Hepatocyte (in vitro differentiated cells): ENCODE measurements around the gene ATXN10. TPM values are rescaled to one million over a fixed set of nuclear protein-coding genes. Genes with fewer than 3 reads are reported as not detected.
A peak's percentile ranks its signal among the peaks of the same experiment; 100 is the strongest.

Experiments
- DNase-seq: peaks from one replicate; pipeline ENCODE4 v3.0.0-alpha.2; 2016; ENCODE audit warnings: low spot score
- H2AFZ ChIP-seq: fragments of 200-600 bp; sonication (generic); 2 replicates; pipeline ENCODE4 v1.6.0; 2016; ENCODE audit warnings: antibody characterized with exemption, mild to moderate bottlenecking
- H3K27ac ChIP-seq: fragments of 200-600 bp; sonication (generic); 2 replicates; pipeline ENCODE4 v1.5.1; 2016; ENCODE audit warnings: mild to moderate bottlenecking
- H3K27me3 ChIP-seq: fragments of 200-600 bp; sonication (generic); 2 replicates; pipeline ENCODE4 v1.6.1; 2016
- H3K36me3 ChIP-seq: fragments of 200-600 bp; sonication (generic); replicated peaks from 2 replicates; pipeline ENCODE4 v1.5.1; 2016; ENCODE audit warnings: low read depth; ENCODE audit not compliant: insufficient read depth
- H3K4me1 ChIP-seq: fragments of 200-600 bp; sonication (generic); 2 replicates; pipeline ENCODE4 v1.5.1; 2016; ENCODE audit warnings: mild to moderate bottlenecking, moderate library complexity; ENCODE audit not compliant: insufficient read depth
- H3K4me2 ChIP-seq: fragments of 200-600 bp; sonication (generic); 2 replicates; pipeline ENCODE4 v1.6.0; 2016
- H3K4me3 ChIP-seq: fragments of 200-600 bp; sonication (generic); 2 replicates; pipeline ENCODE4 v1.5.1; 2016; ENCODE audit warnings: mild to moderate bottlenecking
- H3K79me2 ChIP-seq: fragments of 200-600 bp; sonication (generic); 2 replicates; pipeline ENCODE4 v1.6.0; 2017; ENCODE audit warnings: mild to moderate bottlenecking
- H3K9me2 ChIP-seq: fragments of 200-600 bp; sonication (generic); replicated peaks from 2 replicates; pipeline ENCODE4 v1.6.0; 2017; ENCODE audit warnings: mild to moderate bottlenecking; ENCODE audit not compliant: insufficient read depth
- H3K9me3 ChIP-seq: fragments of 200-600 bp; sonication (generic); 2 replicates; pipeline ENCODE4 v1.5.1; 2016; ENCODE audit warnings: low read depth, mild to moderate bottlenecking
- H4K20me1 ChIP-seq: fragments of 200-600 bp; sonication (generic); 2 replicates; pipeline ENCODE4 v1.6.0; 2016; ENCODE audit warnings: mild to moderate bottlenecking; ENCODE audit not compliant: insufficient read depth, poor library complexity, severe bottlenecking
- EZH2 ChIP-seq: fragments of 200-600 bp; sonication (generic); IDR thresholded peaks from 2 replicates; pipeline ENCODE4 v1.6.1; 2016; ENCODE audit warnings: antibody characterized with exemption, mild to moderate bottlenecking, borderline replicate concordance
- EZH2phosphoT487 ChIP-seq: fragments of 200-600 bp; sonication (generic); IDR thresholded peaks from one replicate; pipeline ENCODE4 v1.6.1; 2018; ENCODE audit warnings: antibody characterized with exemption, mild to moderate bottlenecking, low read depth, moderate library complexity; ENCODE audit not compliant: unreplicated experiment, severe bottlenecking
- whole genome bisulfite sequencing: methylation state at CpG from one replicate; pipeline ENCODE4 v1.1.6; 2016; ENCODE audit warnings: low lambda C conversion rate; ENCODE audit errors: missing lambda C conversion rate; 5-methylcytosine and 5-hydroxymethylcytosine counted together
- polyA plus RNA-seq: library from polyadenylated mRNA; unstranded; fragments of >200 nt; fragmentation: Nextera tagmentation; extraction: Ambion mirVana; gene quantifications from 2 replicates; pipeline ENCODE4 v1.2.1, GENCODE V29; 2016
- total RNA-seq: library from RNA; depleted of rRNA; stranded (reverse); fragments of >200 nt; gene quantifications from 2 replicates; pipeline ENCODE4 v1.2.3, GENCODE V29; 2014
- TF ChIP-seq, protein P1 (sequence below): fragments of 200-600 bp; sonication (generic); IDR thresholded peaks from 2 replicates; pipeline ENCODE4 v1.5.1; 2016; ENCODE audit warnings: antibody characterized with exemption, mild to moderate bottlenecking; ENCODE audit not compliant: poor library complexity

ATXN10 gene
- total and polyA plus RNA-seq, 2 experiments from 2014 or later = 141 to 186 TPM

DNA sequence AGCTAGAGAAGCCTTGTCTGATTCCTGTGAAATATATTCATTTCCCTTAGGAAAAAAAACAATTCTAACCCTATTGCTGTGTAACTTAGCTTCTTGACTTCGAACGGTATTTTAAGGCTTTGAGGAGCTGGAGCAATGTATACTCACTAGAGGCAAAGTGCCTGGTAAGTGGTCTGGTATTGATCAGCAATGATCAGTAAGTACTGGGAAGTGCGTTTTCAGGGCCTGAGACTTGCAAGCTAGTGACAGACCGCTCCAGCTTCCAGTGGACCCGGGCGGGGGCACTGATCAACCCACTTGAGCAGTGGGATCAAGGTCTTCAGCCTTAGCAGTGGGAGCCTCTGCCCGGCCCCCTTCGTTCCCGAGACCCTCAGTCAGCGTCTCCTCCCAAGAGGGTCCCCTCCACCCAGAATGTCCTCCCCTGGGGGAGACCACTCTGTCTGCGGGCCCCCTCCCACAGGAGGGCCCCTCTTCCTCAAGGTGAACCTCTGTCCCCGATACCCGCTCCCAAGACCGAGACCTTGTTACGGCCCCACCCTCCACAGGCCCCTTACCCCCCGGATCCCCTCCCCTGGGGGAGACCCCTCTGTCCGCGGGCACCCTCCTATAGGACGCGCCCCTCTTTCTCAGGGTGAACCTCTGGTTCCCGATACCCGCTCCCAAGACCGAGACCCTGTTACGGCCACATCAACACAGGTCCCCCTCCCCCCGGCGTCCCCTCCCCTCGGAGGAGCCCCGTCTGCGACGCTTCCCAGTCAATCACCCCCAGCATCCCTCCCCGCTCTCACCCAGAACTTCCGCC lies 452 bp upstream of the ATXN10 start:
- H3K9me2 ChIP-seq = no peaks in the 10 kb centered on the region
- peak overlapping the region; percentile 83 for H3K4me3 ChIP-seq
- H4K20me1 ChIP-seq = peaks cover 35% of the 10 kb centered on the region
- H3K4me1 ChIP-seq = peaks cover 15% of the 10 kb centered on the region
- peak overlapping the region; percentile 97 for H2AFZ ChIP-seq
- peak overlapping the region; percentile 95 for H3K27ac ChIP-seq
- H3K79me2 ChIP-seq = peaks cover 50% of the 10 kb centered on the region
- TF ChIP-seq, protein P1, sequence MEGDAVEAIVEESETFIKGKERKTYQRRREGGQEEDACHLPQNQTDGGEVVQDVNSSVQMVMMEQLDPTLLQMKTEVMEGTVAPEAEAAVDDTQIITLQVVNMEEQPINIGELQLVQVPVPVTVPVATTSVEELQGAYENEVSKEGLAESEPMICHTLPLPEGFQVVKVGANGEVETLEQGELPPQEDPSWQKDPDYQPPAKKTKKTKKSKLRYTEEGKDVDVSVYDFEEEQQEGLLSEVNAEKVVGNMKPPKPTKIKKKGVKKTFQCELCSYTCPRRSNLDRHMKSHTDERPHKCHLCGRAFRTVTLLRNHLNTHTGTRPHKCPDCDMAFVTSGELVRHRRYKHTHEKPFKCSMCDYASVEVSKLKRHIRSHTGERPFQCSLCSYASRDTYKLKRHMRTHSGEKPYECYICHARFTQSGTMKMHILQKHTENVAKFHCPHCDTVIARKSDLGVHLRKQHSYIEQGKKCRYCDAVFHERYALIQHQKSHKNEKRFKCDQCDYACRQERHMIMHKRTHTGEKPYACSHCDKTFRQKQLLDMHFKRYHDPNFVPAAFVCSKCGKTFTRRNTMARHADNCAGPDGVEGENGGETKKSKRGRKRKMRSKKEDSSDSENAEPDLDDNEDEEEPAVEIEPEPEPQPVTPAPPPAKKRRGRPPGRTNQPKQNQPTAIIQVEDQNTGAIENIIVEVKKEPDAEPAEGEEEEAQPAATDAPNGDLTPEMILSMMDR = no peak
- TF ChIP-seq EZH2phosphoT487 (no peak), EZH2 (no peak)
- peak overlapping the region; percentile 94 for H3K4me2 ChIP-seq
- WGBS = 7% methylated on average over 15 of the region's 32 CpGs
- no peaks in the 10 kb centered on the region for H3K36me3 ChIP-seq
- H3K9me3 ChIP-seq = no peaks in the 10 kb centered on the region
- no peaks in the 10 kb centered on the region for H3K27me3 ChIP-seq
- DNase-seq = peak; percentile 40

DNA sequence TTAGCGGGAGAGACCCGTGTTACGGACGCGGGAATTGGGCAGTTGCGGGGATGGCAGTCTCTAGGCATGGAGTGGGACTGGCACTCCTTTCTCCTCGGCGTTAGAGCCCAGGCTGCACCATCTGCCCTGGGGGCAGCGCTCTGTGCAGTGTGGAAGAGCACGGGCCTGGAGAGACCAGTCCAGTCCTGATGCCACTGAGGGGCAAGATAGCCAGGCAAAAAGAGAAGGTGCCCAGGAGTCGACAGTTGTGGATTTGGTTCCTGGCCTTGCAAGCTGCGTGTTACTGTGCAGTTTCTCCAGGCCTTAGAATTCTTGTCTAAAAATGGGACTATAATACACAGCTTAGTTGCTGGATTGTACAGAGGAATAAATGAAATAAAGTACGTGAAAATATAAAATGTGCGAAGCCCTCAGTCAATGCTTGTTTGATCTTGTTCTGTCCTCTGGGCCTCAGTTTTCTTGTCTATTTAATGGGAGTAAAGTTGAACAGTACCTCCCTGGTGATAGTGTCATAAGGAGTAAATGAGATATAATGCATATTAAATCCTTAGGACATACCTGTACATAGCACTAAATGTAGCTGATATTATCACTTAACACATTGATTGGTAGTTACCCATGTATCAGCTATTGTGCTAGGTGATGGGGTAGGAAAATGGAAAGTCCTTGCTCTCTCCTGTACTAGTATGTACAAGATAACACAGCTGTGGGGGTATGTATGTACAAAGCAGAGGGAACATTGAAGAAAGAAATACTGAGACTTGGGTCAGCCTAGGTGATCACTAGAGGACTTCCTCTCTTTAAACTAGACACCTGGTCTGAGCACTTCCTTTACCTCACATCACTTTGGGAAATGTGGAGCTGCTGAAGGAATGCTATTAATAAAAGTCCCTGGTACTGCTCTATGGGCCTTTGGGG lies 1.2 kb downstream of the ATXN10 start:
- Histone ChIP-seq H3K79me2 (peaks cover 66% of the 10 kb centered on the region), H4K20me1 (peaks cover 51% of the 10 kb centered on the region), H3K27ac (peak overlapping the region; percentile 95)

DNA sequence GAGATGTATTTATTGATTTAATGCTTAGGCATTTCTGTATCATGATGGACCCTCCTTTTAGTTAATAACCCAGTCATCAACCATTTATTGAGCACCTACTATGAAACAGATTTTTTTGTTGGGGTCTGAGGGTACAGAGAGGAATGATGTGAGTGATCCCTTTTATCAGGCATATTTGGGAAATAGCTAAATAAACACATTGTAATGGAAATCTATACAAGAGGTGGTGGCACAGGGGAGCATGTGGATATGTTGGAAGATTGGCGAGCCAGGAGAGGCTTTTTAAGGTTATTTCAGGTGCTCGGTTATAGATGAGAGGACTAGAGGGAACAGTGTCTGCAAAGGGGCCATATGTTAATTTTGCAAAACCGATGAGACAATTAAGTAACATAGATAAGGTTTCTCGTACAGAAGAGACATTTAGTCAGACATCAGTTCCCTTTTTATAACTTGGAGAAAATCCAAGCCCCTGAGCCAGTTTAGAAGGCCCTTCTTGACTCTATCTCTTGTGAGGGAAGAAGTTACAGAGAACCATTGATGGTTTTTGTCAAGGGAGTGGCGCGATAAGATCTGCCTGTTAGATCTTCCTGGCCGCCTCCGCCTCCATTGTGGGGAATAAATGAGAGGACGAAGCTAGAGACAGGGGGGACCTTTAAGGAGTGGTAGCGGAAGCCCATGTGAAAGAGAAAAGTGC lies 2.0 kb downstream of the ATXN10 start:
- Histone ChIP-seq H3K9me3 (no peaks in the 10 kb centered on the region), H3K79me2 (peaks cover 74% of the 10 kb centered on the region), H3K4me3 (no peak overlapping the region), H3K27ac (no peak overlapping the region), H3K9me2 (no peaks in the 10 kb centered on the region), H2AFZ (no peak overlapping the region), H3K4me1 (peaks cover 15% of the 10 kb centered on the region), H4K20me1 (peaks cover 59% of the 10 kb centered on the region), H3K36me3 (no peaks in the 10 kb centered on the region), H3K4me2 (peak overlapping the region; percentile 94), H3K27me3 (no peaks in the 10 kb centered on the region)
- DNase-seq = no peak
- TF ChIP-seq EZH2 = no peak
- TF ChIP-seq EZH2phosphoT487 = no peak
- TF ChIP-seq, protein P1 = no peak
- WGBS = 86% methylated on average over 10 of the region's 10 CpGs

More for the DNA sequence above, 1.2 kb downstream of the ATXN10 start:
- no peak for DNase-seq
- Histone ChIP-seq H2AFZ (peak overlapping the region; percentile 97), H3K36me3 (no peaks in the 10 kb centered on the region), H3K4me3 (peak overlapping the region; percentile 83), H3K9me3 (no peaks in the 10 kb centered on the region), H3K4me2 (peak overlapping the region; percentile 94), H3K4me1 (peaks cover 15% of the 10 kb centered on the region), H3K9me2 (no peaks in the 10 kb centered on the region), H3K27me3 (no peaks in the 10 kb centered on the region)
- TF ChIP-seq EZH2phosphoT487 (no peak), EZH2 (no peak)
- TF ChIP-seq, protein P1 = no peak
- WGBS = 16% methylated on average over 14 of the region's 14 CpGs
